Astrocyte (in vitro differentiated cells and primary cell): ENCODE measurements around the gene MLXIP.

Experiments
- EZH2 ChIP-seq: IDR thresholded peaks from 2 replicates; pipeline ENCODE4 v1.6.1; 2012; ENCODE audit warnings: mild to moderate bottlenecking, low read length, inconsistent platforms; ENCODE audit not compliant: insufficient read depth
- TF ChIP-seq, protein P1 (sequence below): IDR thresholded peaks from 2 replicates; pipeline ENCODE4 v1.5.1; 2011; ENCODE audit warnings: low read depth, mild to moderate bottlenecking, inconsistent platforms, low read length, moderate library complexity; ENCODE audit not compliant: insufficient read depth

DNA sequence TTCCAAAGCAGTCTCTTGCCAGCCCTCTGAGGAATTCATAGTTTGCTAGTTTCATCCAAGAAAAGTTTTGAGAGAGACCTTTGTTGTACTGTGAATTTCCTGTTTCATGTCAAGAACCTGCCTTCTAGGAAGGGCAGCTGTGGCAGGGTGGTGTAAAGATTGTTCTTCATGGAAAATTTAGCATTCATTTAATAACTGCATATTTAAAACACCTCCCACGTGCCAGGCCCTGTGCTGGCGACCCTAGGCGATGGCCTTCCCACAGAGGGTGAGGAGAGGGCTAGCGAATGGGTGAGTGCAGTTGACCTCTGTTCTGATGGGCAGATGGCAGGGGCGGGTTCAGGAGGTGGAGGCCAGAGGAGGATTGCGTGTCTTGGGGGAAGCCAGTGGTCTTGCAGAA is 43.2 kb downstream of the MLXIP start:
- TF ChIP-seq, protein P1, sequence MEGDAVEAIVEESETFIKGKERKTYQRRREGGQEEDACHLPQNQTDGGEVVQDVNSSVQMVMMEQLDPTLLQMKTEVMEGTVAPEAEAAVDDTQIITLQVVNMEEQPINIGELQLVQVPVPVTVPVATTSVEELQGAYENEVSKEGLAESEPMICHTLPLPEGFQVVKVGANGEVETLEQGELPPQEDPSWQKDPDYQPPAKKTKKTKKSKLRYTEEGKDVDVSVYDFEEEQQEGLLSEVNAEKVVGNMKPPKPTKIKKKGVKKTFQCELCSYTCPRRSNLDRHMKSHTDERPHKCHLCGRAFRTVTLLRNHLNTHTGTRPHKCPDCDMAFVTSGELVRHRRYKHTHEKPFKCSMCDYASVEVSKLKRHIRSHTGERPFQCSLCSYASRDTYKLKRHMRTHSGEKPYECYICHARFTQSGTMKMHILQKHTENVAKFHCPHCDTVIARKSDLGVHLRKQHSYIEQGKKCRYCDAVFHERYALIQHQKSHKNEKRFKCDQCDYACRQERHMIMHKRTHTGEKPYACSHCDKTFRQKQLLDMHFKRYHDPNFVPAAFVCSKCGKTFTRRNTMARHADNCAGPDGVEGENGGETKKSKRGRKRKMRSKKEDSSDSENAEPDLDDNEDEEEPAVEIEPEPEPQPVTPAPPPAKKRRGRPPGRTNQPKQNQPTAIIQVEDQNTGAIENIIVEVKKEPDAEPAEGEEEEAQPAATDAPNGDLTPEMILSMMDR: no peak
- TF ChIP-seq EZH2: no peak
